ENCODE measurements around the gene PTPRM. TPM values are rescaled to one million over a fixed set of nuclear protein-coding genes. Genes with fewer than 3 reads are reported as not detected.

PTPRM gene
- total and polyA plus RNA-seq, 2 of the 8 experiments (the other 6 are each of a cell fraction or from before 2014, with no cell fraction given): 4.1 to 7.0 TPM

- no peak for TF ChIP-seq CHD7 (IDR thresholded peaks at IDR 0.05; ENCODE audit: insufficient replicate concordance, low read length)
- no peak for TF ChIP-seq YY1 (IDR thresholded peaks at IDR 0.05; ENCODE audit: low read depth, low read length)
- no peak for TF ChIP-seq ZNF274 (IDR thresholded peaks at IDR 0.05; ENCODE audit: borderline replicate concordance, extremely low read depth, low read length)
- no peak for TF ChIP-seq SRF (IDR thresholded peaks at IDR 0.05; ENCODE audit: low read depth, low read length)
- TF ChIP-seq SP2 (IDR thresholded peaks at IDR 0.05; ENCODE audit: low read length): no peak
- TF ChIP-seq SP4 (IDR thresholded peaks at IDR 0.05; ENCODE audit: low read length): no peak
- no peak for TF ChIP-seq RAD21 (IDR thresholded peaks at IDR 0.05 in 1 of 2, conservative IDR thresholded peaks at IDR 0.05 in 1 of 2; ENCODE audit: low read depth in 2 of 2, low read length in 2 of 2)
- TF ChIP-seq HDAC2 (IDR thresholded peaks at IDR 0.05; ENCODE audit: borderline replicate concordance in 1 of 2, low read depth in 2 of 2, low read length in 2 of 2): no peak
Measured at GRCh38 chr18:7686278-7686677, 119.2 kb downstream of the PTPRM start (continued).
